IMR-90 (cell line): ENCODE results near the gene SLC35D2. TPM values are rescaled to one million over a fixed set of nuclear protein-coding genes. Genes with fewer than 3 reads are reported as not detected.
"Not testable (repeated sequence)": the region's sequence is repeated elsewhere in the genome, so short reads cannot be mapped to it uniquely, and the experiment has no call there.

Experiments
- ATAC-seq: fragments of 200-7000 bp; cut with Tn5 transposase; 2 replicates; pipeline ENCODE4 v1.9.1; 2020; ENCODE audit warnings: low read depth, mild to moderate bottlenecking, moderate library complexity
- BruUV-seq: library from RNA; stranded (reverse); fragments of 400-500 nt; replicated peaks from 2 replicates; lab custom pipeline; 2021; lab: Mats Ljungman, UMichigan
- CTCF ChIA-PET: fragments of 300-600 bp; formaldehyde crosslinking; extraction: SDS; loops from one replicate; lab custom pipeline; 2021; ENCODE audit warnings: antibody characterized with exemption; lab: Yijun Ruan, JAX
- POLR2A ChIA-PET: fragments of 300-600 bp; sonication (Branson Sonifier 250); formaldehyde crosslinking; loops from one replicate; lab custom pipeline; 2022; ENCODE audit warnings: antibody characterized with exemption; ENCODE audit not compliant: unreplicated experiment; lab: Charles Lee
- DNase-seq: peaks from one replicate; pipeline ENCODE4 v3.0.0; 2013
- H2AFZ ChIP-seq: replicated peaks from 2 replicates; pipeline ENCODE3; 2013; ENCODE audit warnings: low read length, mild to moderate bottlenecking; ENCODE audit not compliant: poor library complexity
- H2AK5ac ChIP-seq: 2 replicates; pipeline ENCODE4 v1.6.1; 2013; ENCODE audit warnings: low read depth, low read length, inconsistent platforms
- H2AK9ac ChIP-seq: replicated peaks from 2 replicates; pipeline ENCODE3; 2013; ENCODE audit warnings: mild to moderate bottlenecking, low read depth, low read length, moderate library complexity; ENCODE audit not compliant: poor library complexity
- H2BK120ac ChIP-seq: 2 replicates; pipeline ENCODE4 v1.6.1; 2013; ENCODE audit warnings: low read depth, low read length, inconsistent platforms
- H2BK15ac ChIP-seq: 3 replicates; pipeline ENCODE4 v1.6.1; 2013; ENCODE audit warnings: low read depth, low read length, inconsistent platforms
- H2BK20ac ChIP-seq: 2 replicates; pipeline ENCODE4 v1.6.1; 2013; ENCODE audit warnings: low read depth, mild to moderate bottlenecking, inconsistent platforms, low read length, moderate library complexity
- H2BK5ac ChIP-seq: 2 replicates; pipeline ENCODE4 v1.6.1; 2013; ENCODE audit warnings: mild to moderate bottlenecking, low read depth, low read length, inconsistent platforms; ENCODE audit not compliant: poor library complexity, severe bottlenecking
- H3K14ac ChIP-seq: replicated peaks from 2 replicates; pipeline ENCODE4 v1.6.1; 2013; ENCODE audit warnings: low read depth, low read length, inconsistent platforms
- H3K18ac ChIP-seq: 2 replicates; pipeline ENCODE4 v1.6.1; 2013; ENCODE audit warnings: low read depth, low read length, control low read depth
- H3K23ac ChIP-seq: 2 replicates; pipeline ENCODE4 v1.6.1; 2013; ENCODE audit warnings: low read depth, low read length, inconsistent platforms
- H3K27ac ChIP-seq: 2 replicates; pipeline ENCODE4 v1.5.1; 2013; ENCODE audit warnings: mild to moderate bottlenecking, control low read depth, low read length; ENCODE audit not compliant: insufficient read depth
- H3K27me3 ChIP-seq: 2 replicates; pipeline ENCODE4 v1.6.1; 2013; ENCODE audit warnings: low read length; ENCODE audit not compliant: control insufficient read depth, insufficient read depth
- H3K36me3 ChIP-seq: 2 replicates; pipeline ENCODE4 v1.6.1; 2013; ENCODE audit warnings: low read length, mixed read lengths; ENCODE audit not compliant: control insufficient read depth, insufficient read depth
- H3K4ac ChIP-seq: 2 replicates; pipeline ENCODE4 v1.6.1; 2013; ENCODE audit warnings: low read depth, low read length, inconsistent platforms
- H3K4me1 ChIP-seq: 2 replicates; pipeline ENCODE4 v1.6.1; 2013; ENCODE audit warnings: low read length, mixed read lengths; ENCODE audit not compliant: control insufficient read depth, insufficient read depth
- H3K4me2 ChIP-seq: 2 replicates; pipeline ENCODE4 v1.6.1; 2013; ENCODE audit warnings: low read depth, mild to moderate bottlenecking, control low read depth, low read length, moderate library complexity
- H3K4me3 ChIP-seq: 2 replicates; pipeline ENCODE4 v1.5.1; 2013; ENCODE audit warnings: low read depth, mild to moderate bottlenecking, control low read depth, low read length, moderate library complexity; ENCODE audit not compliant: insufficient read depth
- H3K56ac ChIP-seq: 2 replicates; pipeline ENCODE4 v1.6.1; 2013; ENCODE audit warnings: low read length, inconsistent platforms; ENCODE audit not compliant: insufficient read depth; ENCODE audit errors: extremely low read depth
- H3K79me1 ChIP-seq, 2 experiments: 2 replicates each; pipeline ENCODE4 v1.6.1; 2013; ENCODE audit warnings: low read length in 2 of 2, inconsistent platforms in 1 of 2, low read depth in 1 of 2
- H3K9ac ChIP-seq: 2 replicates; pipeline ENCODE4 v1.6.1; 2013; ENCODE audit warnings: low read depth, low read length, control low read depth
- H3K9me1 ChIP-seq: 2 replicates; pipeline ENCODE4 v1.6.1; 2013; ENCODE audit warnings: low read length, inconsistent platforms; ENCODE audit not compliant: insufficient read depth
- H3K9me3 ChIP-seq: 2 replicates; pipeline ENCODE4 v1.6.1; 2013; ENCODE audit warnings: low read length; ENCODE audit not compliant: control insufficient read depth, insufficient read depth
- H4K20me1 ChIP-seq: 2 replicates; pipeline ENCODE4 v1.6.1; 2013; ENCODE audit warnings: low read length, inconsistent platforms; ENCODE audit not compliant: insufficient read depth
- H4K5ac ChIP-seq: 2 replicates; pipeline ENCODE4 v1.6.1; 2013; ENCODE audit warnings: mild to moderate bottlenecking, low read depth, low read length, control low read depth
- H4K8ac ChIP-seq, 2 experiments: 2 replicates each; pipeline ENCODE4 v1.6.1; 2013; ENCODE audit warnings: low read depth in 2 of 2, low read length in 2 of 2, control low read depth in 1 of 2, inconsistent platforms in 1 of 2
- H4K91ac ChIP-seq: 2 replicates; pipeline ENCODE4 v1.6.1; 2013; ENCODE audit warnings: low read depth, low read length, inconsistent platforms; ENCODE audit not compliant: insufficient read depth
- WGBS, 2 experiments: methylation state at CpG; one replicate each; pipeline versions ENCODE4 v1.1.5 to v1.1.7; 2013; ENCODE audit warnings: missing lambda C conversion rate in 2 of 2; ENCODE audit not compliant: insufficient read length in 1 of 2; ENCODE audit errors: extremely low coverage in 2 of 2; 5-methylcytosine and 5-hydroxymethylcytosine counted together
- dilution Hi-C: fragments of 300-500 bp; cut with HindIII; formaldehyde crosslinking; loops from one replicate; pipeline ENCODE4 v1.14.3; 2018; ENCODE audit warnings: low sequenced_read_pairs; ENCODE audit not compliant: unreplicated experiment
- in situ Hi-C: fragments of 300-500 bp; cut with MboI; formaldehyde crosslinking; loops from 3 replicates; pipeline ENCODE4 v1.14.3; 2019; ENCODE audit warnings: low sequenced_read_pairs, inconsistent platforms, mixed read lengths
- intact Hi-C: fragments of 100-400 bp; cut with micrococcal nuclease; formaldehyde crosslinking; loops from 2 replicates; pipeline ENCODE4 v1.10.0; 2022
- polyA plus RNA-seq, 3 experiments: library from polyadenylated mRNA; depleted of rRNA; stranded (reverse); fragments of >200 nt; gene quantifications; 2 replicates each; pipeline ENCODE4 v1.2.3, GENCODE V29; 2012; ENCODE audit warnings: low replicate concordance in 1 of 3
- total RNA-seq: library from RNA; depleted of rRNA; stranded (reverse); fragments of >200 nt; gene quantifications from 2 replicates; pipeline ENCODE4 v1.2.3, GENCODE V29; 2012
- TF ChIP-seq, protein P1 (sequence below): fragments of 150-350 bp; IDR thresholded peaks from 2 replicates; pipeline ENCODE4 v1.6.1; 2017; ENCODE audit warnings: mild to moderate bottlenecking, antibody characterized with exemption, low read length, low read depth

Gene SLC35D2
- total and polyA plus RNA-seq, 2 of the 4 experiments (the other 2 are of a cell fraction) = 9.7 to 11.8 TPM

DNA sequence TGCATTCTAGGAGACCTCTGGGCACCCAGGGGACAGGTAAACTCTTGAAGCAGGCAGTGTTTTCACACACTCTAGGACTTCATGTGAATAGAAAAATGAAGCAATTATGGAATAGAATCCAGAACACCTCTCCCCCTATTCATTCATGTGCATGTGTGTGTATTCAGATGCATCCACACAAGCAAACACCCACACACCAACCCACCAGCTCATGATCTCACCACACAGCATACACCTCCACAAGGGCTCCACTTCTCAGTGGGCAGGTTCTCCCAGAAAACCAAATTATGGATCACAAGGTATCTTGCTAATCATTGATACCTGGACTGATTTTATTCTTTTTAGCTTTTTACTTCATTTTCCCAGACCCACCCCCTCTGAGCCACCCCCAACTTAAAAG, 60.3 kb downstream of the SLC35D2 start (continued):
- TF ChIP-seq, protein P1, sequence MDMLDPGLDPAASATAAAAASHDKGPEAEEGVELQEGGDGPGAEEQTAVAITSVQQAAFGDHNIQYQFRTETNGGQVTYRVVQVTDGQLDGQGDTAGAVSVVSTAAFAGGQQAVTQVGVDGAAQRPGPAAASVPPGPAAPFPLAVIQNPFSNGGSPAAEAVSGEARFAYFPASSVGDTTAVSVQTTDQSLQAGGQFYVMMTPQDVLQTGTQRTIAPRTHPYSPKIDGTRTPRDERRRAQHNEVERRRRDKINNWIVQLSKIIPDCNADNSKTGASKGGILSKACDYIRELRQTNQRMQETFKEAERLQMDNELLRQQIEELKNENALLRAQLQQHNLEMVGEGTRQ = no peak

DNA sequence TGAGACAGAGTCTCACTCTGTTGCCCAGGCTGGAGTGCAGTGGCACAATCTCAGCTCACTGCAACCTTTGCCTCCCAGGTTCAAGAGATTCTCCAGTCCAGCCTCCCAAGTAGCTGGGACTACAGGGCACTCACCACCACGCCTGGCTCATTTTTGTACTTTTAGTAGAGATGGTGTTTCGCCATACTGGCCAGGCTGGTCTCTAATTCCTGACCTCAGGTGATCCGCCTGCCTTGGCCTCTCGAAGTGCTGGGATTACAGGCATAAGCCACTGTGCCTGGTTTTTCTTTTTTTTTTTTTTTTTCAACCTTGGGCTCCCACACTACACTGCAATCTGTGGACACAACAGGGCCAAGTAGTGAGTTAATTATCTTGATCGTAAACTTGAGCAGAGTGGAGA, 60.8 kb downstream of the SLC35D2 start:
- H4K20me1 ChIP-seq, H3K4me3 ChIP-seq, H3K79me1 ChIP-seq, H3K27me3 ChIP-seq, H3K36me3 ChIP-seq, H3K9me3 ChIP-seq, H2AK5ac ChIP-seq, BruUV-seq, H3K23ac ChIP-seq, CTCF ChIA-PET, ATAC-seq, H4K91ac ChIP-seq, H2BK5ac ChIP-seq, H2BK15ac ChIP-seq, H3K4me1 ChIP-seq, H2BK20ac ChIP-seq, DNase-seq, H3K9ac ChIP-seq, in situ Hi-C loops, H3K9me1 ChIP-seq, intact Hi-C loops, H3K4me2 ChIP-seq, POLR2A ChIA-PET, H3K27ac ChIP-seq, H3K14ac ChIP-seq, dilution Hi-C loops, H3K4ac ChIP-seq, H4K8ac ChIP-seq, H2BK120ac ChIP-seq, H2AK9ac ChIP-seq, H4K5ac ChIP-seq, H2AFZ ChIP-seq, H3K56ac ChIP-seq, H3K18ac ChIP-seq: not testable (repeated sequence)
- WGBS, 2 experiments = no CpG with 5 or more reads among the region's 5 CpGs

DNA sequence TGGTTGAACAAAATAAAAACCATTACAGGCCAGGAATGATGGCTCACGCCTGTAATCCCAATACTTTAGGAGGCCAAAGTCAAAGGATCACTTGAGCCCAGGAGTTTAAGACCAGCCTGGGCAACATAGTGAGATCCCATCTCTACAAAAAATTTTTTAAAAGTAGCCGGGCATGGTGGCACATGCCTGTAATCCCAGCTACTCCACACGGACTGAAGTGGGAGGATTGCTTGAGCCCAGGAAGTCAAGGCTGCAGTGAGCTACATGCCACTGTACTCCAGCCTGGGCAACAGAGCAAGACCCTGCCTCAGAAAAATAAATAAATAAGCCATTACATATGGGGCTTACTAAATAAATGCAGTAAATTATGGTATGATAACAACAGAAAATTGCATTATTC, 61.3 kb downstream of the SLC35D2 start:
- H3K18ac ChIP-seq, H4K8ac ChIP-seq, dilution Hi-C loops, H2BK120ac ChIP-seq, H3K9ac ChIP-seq, in situ Hi-C loops, H3K9me3 ChIP-seq, H3K14ac ChIP-seq, H2AK5ac ChIP-seq, H3K23ac ChIP-seq, ATAC-seq, H3K27me3 ChIP-seq, H3K79me1 ChIP-seq, H2AK9ac ChIP-seq, POLR2A ChIA-PET, H2AFZ ChIP-seq, H3K4me2 ChIP-seq, H3K9me1 ChIP-seq, H4K5ac ChIP-seq, H4K20me1 ChIP-seq, H2BK5ac ChIP-seq, DNase-seq, H3K27ac ChIP-seq, H4K91ac ChIP-seq, H3K4me3 ChIP-seq, H3K56ac ChIP-seq, H3K4me1 ChIP-seq, H2BK20ac ChIP-seq, H3K36me3 ChIP-seq, H2BK15ac ChIP-seq, intact Hi-C loops, BruUV-seq, H3K4ac ChIP-seq, CTCF ChIA-PET: not testable (repeated sequence)
- no CpG with 5 or more reads among the region's 3 CpGs for WGBS, 2 experiments
